A673 (cell line): ENCODE results near the gene SLC2A9. TPM values are rescaled to one million over a fixed set of nuclear protein-coding genes. Genes with fewer than 3 reads are reported as not detected.
A peak's percentile ranks its signal among the peaks of the same experiment; 100 is the strongest.

Experiments used
- BruUV-seq: library from RNA; stranded (reverse); fragments of 400-500 nt; replicated peaks from 2 replicates; lab custom pipeline; 2021; lab: Mats Ljungman, UMichigan
- CTCF ChIA-PET: fragments of 300-600 bp; sonication (Branson Sonifier 250); formaldehyde crosslinking; loops from one replicate; lab custom pipeline; 2022; ENCODE audit warnings: antibody characterized with exemption; lab: Charles Lee
- POLR2A ChIA-PET: fragments of 300-600 bp; sonication (Branson Sonifier 250); formaldehyde crosslinking; loops from one replicate; lab custom pipeline; 2022; ENCODE audit warnings: antibody characterized with exemption; ENCODE audit not compliant: low non-redundant PET; lab: Charles Lee
- DNase-seq: peaks from one replicate; pipeline ENCODE4 v3.0.0-alpha.2; 2015; ENCODE audit warnings: low spot score
- H3K27ac ChIP-seq: fragments of 200-600 bp; sonication (generic); 2 replicates; pipeline ENCODE4 v1.5.1; 2016; ENCODE audit warnings: mixed run types, low read depth, mild to moderate bottlenecking, mixed read lengths, antibody characterized with exemption, low read length; ENCODE audit not compliant: poor library complexity, severe bottlenecking
- H3K27me3 ChIP-seq: fragments of 200-600 bp; sonication (generic); replicated peaks from 2 replicates; pipeline ENCODE4 v1.6.1; 2017; ENCODE audit warnings: mixed run types, low read depth, mild to moderate bottlenecking, mixed read lengths, antibody characterized with exemption, low read length; ENCODE audit not compliant: insufficient read depth, poor library complexity
- H3K36me3 ChIP-seq: fragments of 200-600 bp; sonication (generic); 2 replicates; pipeline ENCODE4 v1.6.1; 2016; ENCODE audit warnings: mixed run types, mild to moderate bottlenecking, mixed read lengths, antibody characterized with exemption, low read length; ENCODE audit not compliant: insufficient read depth, poor library complexity, severe bottlenecking
- H3K4me1 ChIP-seq: fragments of 200-600 bp; sonication (generic); 2 replicates; pipeline ENCODE4 v1.6.1; 2017; ENCODE audit warnings: mixed run types, mild to moderate bottlenecking, mixed read lengths, antibody characterized with exemption, low read length; ENCODE audit not compliant: insufficient read depth, poor library complexity, severe bottlenecking
- H3K4me3 ChIP-seq: fragments of 200-600 bp; sonication (generic); 2 replicates; pipeline ENCODE4 v1.5.1; 2016; ENCODE audit warnings: low read depth, mixed run types, mild to moderate bottlenecking, mixed read lengths, low read length; ENCODE audit not compliant: poor library complexity, severe bottlenecking
- H3K9me3 ChIP-seq: fragments of 200-600 bp; sonication (generic); 2 replicates; pipeline ENCODE4 v1.6.1; 2016; ENCODE audit warnings: mixed run types, low read depth, mild to moderate bottlenecking, mixed read lengths, antibody characterized with exemption, low read length; ENCODE audit not compliant: poor library complexity, severe bottlenecking
- EZH2 ChIP-seq: fragments of 200-600 bp; sonication (generic); IDR thresholded peaks from 2 replicates; pipeline ENCODE4 v1.6.1; 2017; ENCODE audit warnings: borderline replicate concordance, low read depth, mild to moderate bottlenecking, mixed read lengths, antibody characterized with exemption, low read length; ENCODE audit not compliant: poor library complexity, severe bottlenecking
- intact Hi-C: fragments of 100-400 bp; cut with micrococcal nuclease; formaldehyde crosslinking; loops from one replicate; pipeline ENCODE4 v1.10.0; 2022; ENCODE audit not compliant: unreplicated experiment
- total RNA-seq: library from RNA; stranded (reverse); gene quantifications from 2 replicates; pipeline ENCODE4 v1.2.3, GENCODE V29; 2021
- TF ChIP-seq, protein P1 (sequence below): fragments of 300-800, 200-600 bp; sonication (generic); conservative IDR thresholded peaks from 2 replicates; pipeline ENCODE4 v1.5.1; 2017; ENCODE audit warnings: low read depth, mild to moderate bottlenecking, antibody characterized with exemption, low read length, moderate library complexity, mixed read lengths

Gene SLC2A9
- total RNA-seq, 1 experiment from 2014 or later, result not detected

- POLR2A ChIA-PET, result no interaction called here
- intact Hi-C loops, result no loop called here
Observed at GRCh38 chr4:10066206-10066605, 44.9 kb upstream of the SLC2A9 start.

DNA sequence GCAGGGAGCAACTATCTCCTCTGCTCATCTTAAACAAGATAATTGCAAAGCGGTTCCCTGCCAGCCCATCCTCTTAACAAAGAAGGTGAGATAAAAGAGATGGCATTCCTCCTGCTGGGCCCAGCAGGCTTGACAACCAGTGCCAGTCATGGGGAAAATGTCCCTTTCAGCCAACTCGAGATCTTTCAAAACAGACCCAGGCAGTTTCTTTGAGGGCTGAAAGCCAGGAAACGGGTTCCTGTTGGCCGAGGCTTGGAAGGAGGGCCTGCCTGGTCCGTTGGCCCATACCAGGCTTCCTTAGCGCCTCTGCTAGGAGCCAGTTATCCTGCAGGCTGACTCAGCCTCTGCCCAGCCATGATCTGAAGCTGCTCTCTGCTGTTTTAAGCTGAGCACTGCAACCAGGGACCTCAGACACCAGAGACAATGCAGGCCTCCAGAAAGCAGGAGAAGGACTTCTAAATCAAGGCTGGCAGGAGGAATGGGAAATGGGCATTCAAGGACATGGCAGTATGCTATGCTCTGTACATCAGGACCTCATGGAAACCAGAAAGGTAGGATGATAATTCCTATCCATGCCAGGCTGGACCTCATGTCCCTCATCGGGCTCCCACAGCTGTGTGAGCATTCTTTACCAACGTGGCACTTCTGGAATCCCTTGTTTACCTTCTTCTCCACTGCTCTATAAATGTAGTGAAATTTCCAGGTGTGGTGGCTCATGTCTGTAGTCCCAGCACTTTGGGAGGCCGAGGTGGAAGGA lies 42.4 kb upstream of the SLC2A9 start:
- no peaks in the 10 kb centered on the region for H3K4me1 ChIP-seq
- POLR2A ChIA-PET, result no interaction called here
- no peaks in the 10 kb centered on the region for H3K36me3 ChIP-seq
- no peak overlapping the region for H3K27ac ChIP-seq
- no peak for TF ChIP-seq EZH2
- TF ChIP-seq, protein P1, sequence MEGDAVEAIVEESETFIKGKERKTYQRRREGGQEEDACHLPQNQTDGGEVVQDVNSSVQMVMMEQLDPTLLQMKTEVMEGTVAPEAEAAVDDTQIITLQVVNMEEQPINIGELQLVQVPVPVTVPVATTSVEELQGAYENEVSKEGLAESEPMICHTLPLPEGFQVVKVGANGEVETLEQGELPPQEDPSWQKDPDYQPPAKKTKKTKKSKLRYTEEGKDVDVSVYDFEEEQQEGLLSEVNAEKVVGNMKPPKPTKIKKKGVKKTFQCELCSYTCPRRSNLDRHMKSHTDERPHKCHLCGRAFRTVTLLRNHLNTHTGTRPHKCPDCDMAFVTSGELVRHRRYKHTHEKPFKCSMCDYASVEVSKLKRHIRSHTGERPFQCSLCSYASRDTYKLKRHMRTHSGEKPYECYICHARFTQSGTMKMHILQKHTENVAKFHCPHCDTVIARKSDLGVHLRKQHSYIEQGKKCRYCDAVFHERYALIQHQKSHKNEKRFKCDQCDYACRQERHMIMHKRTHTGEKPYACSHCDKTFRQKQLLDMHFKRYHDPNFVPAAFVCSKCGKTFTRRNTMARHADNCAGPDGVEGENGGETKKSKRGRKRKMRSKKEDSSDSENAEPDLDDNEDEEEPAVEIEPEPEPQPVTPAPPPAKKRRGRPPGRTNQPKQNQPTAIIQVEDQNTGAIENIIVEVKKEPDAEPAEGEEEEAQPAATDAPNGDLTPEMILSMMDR, result peak; percentile 45
- no TSS peak for BruUV-seq
- H3K4me3 ChIP-seq, result no peak overlapping the region
- intact Hi-C loops, result loop anchor here (1.0 kb wide), 1 partner anchor 300 kb away; no protein-coding TSS in a partner anchor
- no peaks in the 10 kb centered on the region for H3K9me3 ChIP-seq
- H3K27me3 ChIP-seq, result no peaks in the 10 kb centered on the region
- DNase-seq, result peak; percentile 67
- CTCF ChIA-PET, result no interaction called here

More at GRCh38 chr4:10066206-10066605, 44.9 kb upstream of the SLC2A9 start:
- H3K4me1 ChIP-seq, result no peaks in the 10 kb centered on the region
- BruUV-seq, result no TSS peak
- H3K27ac ChIP-seq, result no peak overlapping the region
- DNase-seq, result no peak
- H3K9me3 ChIP-seq, result no peaks in the 10 kb centered on the region
- CTCF ChIA-PET, result no interaction called here
- no peak for TF ChIP-seq EZH2
- TF ChIP-seq, protein P1, result no peak
- H3K36me3 ChIP-seq, result no peaks in the 10 kb centered on the region
- no peaks in the 10 kb centered on the region for H3K27me3 ChIP-seq
- H3K4me3 ChIP-seq, result no peak overlapping the region

DNA sequence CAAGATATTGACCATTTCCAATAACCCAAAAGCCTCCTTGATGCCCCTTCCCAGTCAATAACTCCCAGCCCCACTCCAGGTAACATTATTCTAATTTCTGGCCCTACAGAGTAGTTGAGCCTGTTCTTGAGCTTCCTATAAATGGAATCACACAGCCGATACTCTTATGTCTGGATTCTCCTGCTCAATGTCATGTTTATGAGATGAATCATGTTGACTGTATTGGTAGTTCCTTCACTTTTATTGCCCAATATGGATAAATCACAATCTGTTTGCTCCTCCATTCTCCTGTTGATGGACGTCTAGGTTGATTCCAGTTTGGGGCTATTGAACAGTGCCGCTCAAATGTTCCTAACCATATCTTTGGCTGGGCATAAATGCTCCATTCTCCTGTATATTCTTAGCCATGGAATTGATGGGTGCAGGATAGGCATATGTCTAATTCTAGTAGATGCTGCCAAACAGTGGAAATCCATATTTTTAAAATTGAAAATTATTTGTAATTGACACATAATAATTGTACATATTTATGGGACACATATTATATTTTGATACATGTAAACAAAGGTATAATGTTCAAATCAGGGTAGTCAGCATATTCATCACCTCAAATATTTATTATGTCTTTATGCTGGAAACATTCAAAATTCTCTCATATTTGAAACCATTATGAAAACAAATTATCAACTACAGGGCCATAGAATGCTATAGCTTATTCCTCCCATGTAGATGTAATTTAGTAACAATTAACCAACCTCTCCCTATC lies 40.5 kb upstream of the SLC2A9 start:
- Histone ChIP-seq H3K27ac (no peak overlapping the region), H3K4me3 (no peak overlapping the region), H3K9me3 (no peaks in the 10 kb centered on the region), H3K4me1 (no peaks in the 10 kb centered on the region), H3K27me3 (no peaks in the 10 kb centered on the region), H3K36me3 (no peaks in the 10 kb centered on the region)
- ChIA-PET POLR2A (no interaction called here), CTCF (no interaction called here)
- intact Hi-C loops, result no loop called here
- no peak for TF ChIP-seq EZH2
- TF ChIP-seq, protein P1, result no peak
- no TSS peak for BruUV-seq
- no peak for DNase-seq
